ENCODE results near the gene LEPR.

LEPR gene

GRCh38 chr1:65412984-65413375 is 7.5 kb upstream of the LEPR start:
- no peak for DNase-seq

- no peak for DNase-seq
Observed at GRCh38 chr1:65414538-65414937, 5.9 kb upstream of the LEPR start.

- DNase-seq: no peak
Observed at GRCh38 chr1:65416767-65417166, 3.7 kb upstream of the LEPR start.

GRCh38 chr1:65417729-65418128 is 2.7 kb upstream of the LEPR start:
- DNase-seq: no peak

DNA sequence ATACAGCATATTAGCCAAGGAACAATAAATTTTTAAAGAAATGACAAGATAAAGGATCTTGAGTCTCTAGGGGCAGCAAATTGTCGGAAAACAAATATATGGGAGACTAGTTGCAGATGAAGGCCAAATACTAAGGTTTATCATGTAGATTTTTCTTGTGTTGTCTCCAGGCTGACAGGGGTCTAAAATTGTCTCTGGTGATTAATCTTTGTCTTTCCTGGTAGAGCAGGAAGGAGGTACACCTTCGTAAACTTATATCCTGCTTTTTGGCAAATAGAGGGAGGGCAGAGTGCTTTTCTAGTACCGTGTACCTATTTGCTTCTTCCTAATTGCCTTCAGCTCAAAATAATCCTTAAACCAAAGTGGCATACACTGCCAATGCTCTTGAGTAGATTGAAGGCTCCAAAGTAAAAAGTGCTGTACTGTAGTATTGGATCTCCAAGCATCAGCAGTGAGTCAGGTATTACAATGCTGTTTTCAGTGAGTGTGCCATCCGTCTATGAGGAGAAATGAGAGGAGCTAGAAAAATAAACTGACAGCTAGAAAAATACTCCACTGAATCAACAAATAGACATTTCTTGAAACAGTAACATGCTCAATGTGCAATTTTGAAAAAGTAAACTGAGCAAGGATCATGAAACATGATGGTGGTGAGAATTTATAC is 1.8 kb upstream of the LEPR start:
- DNase-seq: no peak

DNA sequence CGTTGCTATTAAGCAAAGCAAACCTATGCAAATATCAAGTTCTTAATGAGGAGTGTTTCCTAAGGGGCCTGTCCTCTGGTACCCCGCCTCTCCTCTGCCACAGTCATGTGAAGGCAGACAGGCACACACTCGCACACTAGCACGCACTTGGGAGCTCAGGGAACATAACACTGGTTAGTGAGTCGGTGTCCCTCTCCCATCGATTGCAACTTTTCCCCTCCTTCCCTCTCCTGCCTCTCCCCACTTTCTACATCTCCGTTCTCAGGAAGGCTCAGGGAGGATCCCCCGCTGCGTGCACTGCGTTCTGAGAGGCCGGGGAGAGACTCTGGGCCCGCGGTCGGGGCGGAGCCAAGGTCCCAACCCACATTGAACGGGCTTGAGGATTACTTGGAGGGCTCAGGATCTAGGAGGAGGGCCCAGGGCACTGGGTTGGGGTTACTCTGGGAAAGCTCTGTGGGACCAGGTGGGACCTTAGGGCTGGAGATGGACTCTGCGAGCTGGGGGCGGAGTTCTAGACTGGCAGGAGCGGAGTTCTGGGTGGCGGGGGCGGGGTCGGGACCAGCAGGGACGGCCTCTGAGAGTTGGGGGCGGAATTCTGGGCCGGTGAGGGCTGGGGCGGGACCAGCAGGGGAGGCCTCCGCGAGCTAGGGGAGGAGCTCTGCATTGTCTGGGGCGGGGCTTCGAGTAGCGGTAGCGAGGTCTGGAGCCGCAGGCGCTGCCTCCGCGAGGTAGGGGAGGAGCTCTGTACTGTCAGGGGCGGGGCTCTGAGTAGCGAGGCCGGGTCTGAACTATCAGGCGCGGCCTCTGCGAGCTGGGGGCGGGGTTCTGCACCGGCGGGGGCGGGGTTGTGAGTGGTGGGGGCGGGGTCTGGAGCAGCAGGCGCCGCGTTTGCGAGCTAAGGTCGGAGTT is 533 bp upstream of the LEPR start:
- DNase-seq: peak; percentile 95

- DNase-seq: peak; percentile 69
Observed at GRCh38 chr1:65421351-65422025, 1.0 kb downstream of the LEPR start.

DNA sequence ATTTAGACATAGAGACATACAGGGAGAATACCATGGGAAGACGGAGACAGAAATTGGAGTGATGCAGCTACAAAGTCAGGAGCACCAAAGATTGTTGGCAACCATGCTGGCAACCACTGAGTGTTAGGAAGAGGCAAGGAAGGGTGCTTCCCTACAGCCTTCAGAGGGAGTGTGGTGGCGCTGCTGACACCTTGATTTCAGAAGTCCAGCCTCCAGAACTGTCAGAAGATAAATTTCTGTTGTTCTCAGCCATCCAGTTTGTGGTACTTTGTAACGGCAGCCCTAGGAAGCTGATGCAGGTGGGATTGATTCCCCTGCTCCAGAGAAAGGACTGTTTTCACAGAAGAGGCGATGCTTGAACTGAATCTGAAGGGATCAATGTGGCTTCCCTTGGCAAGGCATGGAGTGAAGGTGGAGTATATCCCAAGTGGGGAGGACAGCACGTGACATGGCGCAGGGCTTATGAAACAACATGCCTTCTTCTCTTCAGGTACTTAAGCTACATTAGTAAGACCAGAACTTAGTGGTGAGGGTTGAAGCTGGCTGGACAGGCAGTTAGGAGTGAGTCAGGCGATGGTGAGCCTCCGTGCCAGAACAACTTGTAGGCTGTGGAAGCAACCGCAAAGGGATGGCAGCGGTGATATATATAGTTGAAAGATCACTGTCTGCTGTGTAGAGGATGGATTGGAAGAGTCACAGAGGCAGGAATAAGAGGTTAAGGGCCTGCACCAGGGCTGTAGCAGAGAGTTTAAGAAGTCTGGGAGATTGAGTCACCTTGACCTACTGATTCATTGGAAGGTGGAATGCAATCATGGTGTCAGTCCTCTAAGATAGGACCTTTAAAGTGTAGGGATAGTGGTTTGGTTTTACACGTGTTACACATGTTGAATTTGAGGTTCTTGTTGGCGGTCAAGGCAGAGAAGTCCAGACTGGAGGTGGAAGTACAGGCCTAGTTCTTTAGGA is 2.1 kb downstream of the LEPR start:
- peak; percentile 39 for DNase-seq

- DNase-seq: peak; percentile 36
Observed at GRCh38 chr1:65423884-65424572, 3.6 kb downstream of the LEPR start.

GRCh38 chr1:65424573-65424889 is 4.1 kb downstream of the LEPR start:
- DNase-seq: no peak

- no peak for DNase-seq
Observed at GRCh38 chr1:65425006-65425405, 4.5 kb downstream of the LEPR start.

DNA sequence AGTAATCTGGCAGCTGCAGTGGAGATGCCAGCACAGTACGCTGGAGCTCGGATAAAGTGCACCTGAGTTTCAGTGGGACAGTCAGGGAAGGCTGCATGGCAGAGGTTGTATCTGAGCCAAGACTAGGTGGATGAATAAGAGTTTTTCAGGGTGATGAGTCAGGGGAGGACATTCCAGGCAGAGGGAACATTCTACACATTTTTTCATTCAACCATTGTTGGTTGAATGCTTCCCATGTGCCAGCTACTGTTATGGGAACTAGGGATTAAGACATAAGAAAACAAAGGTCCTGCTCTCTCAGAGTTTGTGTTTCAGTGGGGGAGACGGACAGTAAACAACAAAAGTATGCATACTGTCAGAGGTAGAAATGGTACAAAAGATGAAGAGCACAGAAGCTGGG is 5.2 kb downstream of the LEPR start:
- no peak for DNase-seq

GRCh38 chr1:65429078-65429477 is 8.6 kb downstream of the LEPR start:
- peak; percentile 5 for DNase-seq

DNA sequence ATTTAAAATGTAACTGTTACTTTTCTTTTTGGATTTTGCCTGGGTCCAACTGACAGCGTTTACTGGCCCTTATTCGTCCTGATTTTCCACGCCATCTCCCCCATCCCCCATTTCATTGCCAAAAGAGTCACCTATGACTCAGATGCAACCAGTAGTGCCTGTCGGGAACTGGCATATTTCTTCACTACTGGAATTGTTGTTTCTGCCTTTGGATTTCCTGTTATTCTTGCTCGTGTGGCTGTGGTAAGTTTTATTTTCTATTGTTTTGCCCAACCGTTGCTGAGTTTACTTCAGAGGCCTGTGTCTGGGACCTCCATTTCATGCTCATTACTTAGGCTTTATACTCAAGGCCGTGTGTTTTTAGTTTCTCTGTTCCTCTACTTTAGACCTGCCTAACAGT is 9.3 kb downstream of the LEPR start:
- DNase-seq: peak; percentile 68

DNA sequence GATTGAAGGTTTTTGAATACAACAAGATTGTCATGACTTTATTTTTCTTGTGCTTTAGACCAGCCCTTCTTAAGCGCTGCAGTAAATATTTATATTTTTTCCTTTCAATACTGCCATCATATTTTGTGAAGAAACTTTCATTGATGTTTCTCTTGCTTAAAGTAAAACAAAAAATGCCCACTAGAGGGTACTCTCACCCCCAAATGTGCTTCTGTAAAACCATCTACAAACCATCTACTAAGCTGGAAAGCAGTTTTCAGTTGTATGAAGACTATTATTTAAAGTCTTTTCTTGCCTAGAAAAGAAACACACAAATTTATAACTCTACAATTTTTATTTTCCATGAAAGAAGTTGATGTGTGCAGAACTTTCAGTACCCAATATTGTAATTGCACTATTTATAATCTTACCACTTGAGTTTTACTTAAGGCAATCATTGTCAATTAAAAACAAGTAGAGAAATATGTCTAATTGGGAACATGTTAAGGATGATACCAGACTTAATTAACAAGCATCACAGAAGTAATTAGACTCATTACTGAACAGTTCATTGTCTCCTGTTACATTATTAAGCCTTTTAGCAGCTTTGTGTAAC is 10.7 kb downstream of the LEPR start:
- peak; percentile 51 for DNase-seq

DNA sequence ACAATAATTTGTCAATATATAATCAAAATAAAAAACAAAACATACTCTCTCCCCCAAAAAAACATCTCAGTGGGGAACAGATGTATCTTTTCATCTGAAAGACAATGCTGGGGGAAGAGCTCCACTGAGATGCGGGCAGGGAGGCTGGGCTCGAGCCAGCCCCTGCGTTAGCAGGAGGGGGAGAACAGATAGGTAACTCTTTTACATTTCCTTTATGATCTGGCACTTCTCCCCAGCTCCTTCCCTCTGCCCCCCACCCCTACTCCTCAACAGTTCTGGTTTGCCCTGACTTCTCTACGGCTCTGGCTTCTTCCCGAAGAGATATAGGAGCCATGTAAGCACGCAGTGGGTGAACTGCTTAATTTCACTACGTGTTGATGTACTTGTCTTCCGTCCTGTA is 12.4 kb downstream of the LEPR start:
- no peak for DNase-seq

DNA sequence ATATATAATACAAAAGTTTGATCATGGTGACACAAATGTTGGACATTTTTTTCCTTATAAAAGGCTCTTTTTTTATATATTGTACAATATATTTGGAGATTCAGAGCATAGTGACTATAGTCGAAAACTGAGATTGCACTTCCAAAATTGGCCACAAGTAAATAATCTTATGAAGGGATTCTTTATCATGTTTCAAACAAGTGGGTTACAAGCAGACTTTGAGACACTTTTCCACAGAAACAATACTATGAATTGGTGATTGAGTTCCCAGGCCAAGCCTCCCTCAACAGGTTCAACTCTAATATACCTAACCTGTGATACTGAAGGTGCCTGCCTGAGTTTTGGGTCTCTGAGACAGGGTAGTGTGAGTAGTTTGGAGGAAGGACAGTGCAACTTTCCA is 13.8 kb downstream of the LEPR start:
- no peak for DNase-seq

DNA sequence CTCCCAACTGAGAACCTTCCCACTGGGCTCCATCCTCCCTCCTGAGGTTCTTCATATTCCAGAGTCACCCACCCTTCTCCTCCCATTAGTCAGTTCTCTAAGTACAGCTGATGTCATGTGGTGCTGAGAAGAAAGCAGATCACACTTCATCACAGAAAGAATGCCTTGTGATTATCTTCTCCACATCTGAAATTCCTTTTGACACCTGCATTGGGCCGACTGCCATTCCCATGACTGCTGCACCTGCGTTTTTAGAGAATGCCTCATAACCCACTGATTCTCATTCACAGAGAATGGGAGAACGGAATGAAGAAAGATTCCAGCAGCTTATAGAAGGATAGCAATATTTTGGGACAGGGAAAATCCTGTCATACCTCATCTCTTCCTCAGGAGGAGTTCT is 14.3 kb downstream of the LEPR start:
- no peak for DNase-seq

- DNase-seq: no peak
Observed at GRCh38 chr1:65435987-65436386, 15.5 kb downstream of the LEPR start.

DNA sequence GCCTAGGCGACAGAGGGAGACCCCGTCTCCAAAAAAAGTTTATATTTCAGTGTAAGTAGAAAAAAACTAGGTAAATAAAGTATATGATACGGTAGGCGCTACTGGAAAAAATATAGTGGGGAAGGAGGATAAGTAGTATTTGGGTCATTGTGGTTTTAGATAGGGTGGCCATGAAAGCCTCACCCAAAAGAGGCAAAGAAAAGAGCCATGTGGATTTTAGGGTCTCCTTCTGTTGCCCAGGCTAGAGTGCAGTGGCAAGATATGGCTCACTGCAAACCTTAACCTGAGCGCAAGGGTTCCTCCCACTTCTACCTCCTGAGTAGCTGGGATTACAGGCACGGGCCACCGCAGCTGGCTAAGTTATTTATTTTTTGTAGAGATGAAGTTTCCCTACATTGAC is 17.1 kb downstream of the LEPR start:
- no peak for DNase-seq

DNA sequence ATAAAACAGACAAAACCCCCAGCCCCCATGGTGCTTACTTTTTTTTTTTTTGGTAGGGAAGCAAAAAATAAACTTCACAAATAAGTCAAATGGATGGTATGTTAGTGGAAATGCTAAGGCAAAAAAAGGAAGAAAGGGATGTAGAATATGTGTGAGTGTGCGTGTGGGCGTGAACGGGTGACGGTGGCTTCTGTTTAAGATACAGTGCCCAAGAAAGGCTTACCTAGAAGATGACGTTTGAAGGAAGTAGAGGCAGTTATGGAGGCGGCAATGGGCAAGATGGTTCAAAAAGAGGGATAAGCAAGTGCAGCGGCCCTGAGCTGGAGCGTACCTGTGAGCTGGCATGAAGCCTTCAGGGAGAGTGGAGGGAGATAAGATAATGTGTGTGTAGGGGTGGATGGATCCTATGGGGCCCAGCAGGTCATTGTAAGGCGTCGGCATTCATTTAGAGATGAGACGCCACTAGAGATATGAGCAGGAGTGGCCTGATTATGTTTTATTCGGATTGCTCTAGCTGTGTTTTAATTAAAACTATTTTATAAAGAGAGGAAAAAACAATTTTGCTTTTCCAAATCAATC is 19.9 kb downstream of the LEPR start:
- peak; percentile 1 for DNase-seq
